Neural progenitor cell (in vitro differentiated cells): ENCODE measurements around the gene RUFY1. TPM values are rescaled to one million over a fixed set of nuclear protein-coding genes. Genes with fewer than 3 reads are reported as not detected.

Source experiments
- DNase-seq: peaks from one replicate; pipeline ENCODE4 v3.0.0-alpha.2; 2016; ENCODE audit warnings: low spot score
- H2AFZ ChIP-seq: fragments of 200-600 bp; sonication (generic); replicated peaks from 2 replicates; pipeline ENCODE4 v1.6.1; 2016; ENCODE audit warnings: antibody characterized with exemption
- H3F3A ChIP-seq: fragments of 200-600 bp; sonication (generic); 2 replicates; pipeline ENCODE4 v1.6.1; 2016; ENCODE audit warnings: antibody characterized with exemption, low read depth
- H3K27ac ChIP-seq: fragments of 200-600 bp; sonication (generic); 2 replicates; pipeline ENCODE4 v1.5.1; 2016; ENCODE audit warnings: mild to moderate bottlenecking
- H3K27me3 ChIP-seq: fragments of 200-600 bp; sonication (generic); 2 replicates; pipeline ENCODE4 v1.6.1; 2016; ENCODE audit warnings: mild to moderate bottlenecking, moderate library complexity
- H3K36me3 ChIP-seq: fragments of 200-600 bp; sonication (generic); 2 replicates; pipeline ENCODE4 v1.5.1; 2016
- H3K4me1 ChIP-seq: fragments of 200-600 bp; sonication (generic); 2 replicates; pipeline ENCODE4 v1.6.1; 2016; ENCODE audit warnings: mixed run types
- H3K4me2 ChIP-seq: fragments of 200-600 bp; sonication (generic); 2 replicates; pipeline ENCODE4 v1.6.1; 2016
- H3K4me3 ChIP-seq: fragments of 200-600 bp; sonication (generic); 2 replicates; pipeline ENCODE4 v1.5.1; 2016
- H3K79me2 ChIP-seq: fragments of 200-600 bp; sonication (generic); 2 replicates; pipeline ENCODE4 v1.6.1; 2016; ENCODE audit warnings: low read depth
- H3K9ac ChIP-seq: fragments of 200-600 bp; sonication (generic); 2 replicates; pipeline ENCODE4 v1.6.1; 2016
- H3K9me3 ChIP-seq: fragments of 200-600 bp; sonication (generic); 2 replicates; pipeline ENCODE4 v1.5.1; 2016; ENCODE audit warnings: low read depth
- H4K20me1 ChIP-seq: fragments of 200-600 bp; sonication (generic); 2 replicates; pipeline ENCODE4 v1.6.1; 2016; ENCODE audit warnings: low read depth
- H3K27ac Mint-ChIP-seq: 3 replicates; pipeline ENCODE4 v1.8.0; 2021; ENCODE audit warnings: mixed read lengths
- H3K27me3 Mint-ChIP-seq: 2 replicates; pipeline ENCODE4 v1.8.0; 2022; ENCODE audit warnings: low read depth, mild to moderate bottlenecking, inconsistent platforms, moderate library complexity, mixed read lengths; ENCODE audit not compliant: insufficient read depth
- H3K36me3 Mint-ChIP-seq: 3 replicates; pipeline ENCODE4 v1.8.0; 2021; ENCODE audit warnings: mixed read lengths
- H3K4me1 Mint-ChIP-seq: 3 replicates; pipeline ENCODE4 v1.8.0; 2021; ENCODE audit warnings: mixed read lengths
- H3K4me3 Mint-ChIP-seq: 3 replicates; pipeline ENCODE4 v1.8.0; 2021; ENCODE audit warnings: mild to moderate bottlenecking, moderate library complexity, mixed read lengths
- H3K9me3 Mint-ChIP-seq: 3 replicates; pipeline ENCODE4 v1.8.0; 2020; ENCODE audit warnings: mixed read lengths
- EZH2 ChIP-seq: fragments of 200-600 bp; sonication (generic); IDR thresholded peaks from 2 replicates; pipeline ENCODE4 v1.6.1; 2017; ENCODE audit warnings: antibody characterized with exemption, mild to moderate bottlenecking, moderate library complexity
- EZH2phosphoT487 ChIP-seq: fragments of 200-600 bp; sonication (generic); IDR thresholded peaks from 2 replicates; pipeline ENCODE4 v1.6.1; 2017; ENCODE audit warnings: antibody characterized with exemption
- total RNA-seq: library from RNA; depleted of rRNA; stranded (reverse); fragments of >200 nt; gene quantifications from 2 replicates; pipeline ENCODE4 v1.2.3, GENCODE V29; 2015; ENCODE audit warnings: low replicate concordance
- TF ChIP-seq, protein P1 (sequence below): fragments of 200-600 bp; sonication (generic); IDR thresholded peaks from 2 replicates; pipeline ENCODE4 v1.5.1; 2017; ENCODE audit warnings: antibody characterized with exemption, mild to moderate bottlenecking

RUFY1 gene
- total RNA-seq, 1 donor from 2014 or later = 45.8 TPM

DNA sequence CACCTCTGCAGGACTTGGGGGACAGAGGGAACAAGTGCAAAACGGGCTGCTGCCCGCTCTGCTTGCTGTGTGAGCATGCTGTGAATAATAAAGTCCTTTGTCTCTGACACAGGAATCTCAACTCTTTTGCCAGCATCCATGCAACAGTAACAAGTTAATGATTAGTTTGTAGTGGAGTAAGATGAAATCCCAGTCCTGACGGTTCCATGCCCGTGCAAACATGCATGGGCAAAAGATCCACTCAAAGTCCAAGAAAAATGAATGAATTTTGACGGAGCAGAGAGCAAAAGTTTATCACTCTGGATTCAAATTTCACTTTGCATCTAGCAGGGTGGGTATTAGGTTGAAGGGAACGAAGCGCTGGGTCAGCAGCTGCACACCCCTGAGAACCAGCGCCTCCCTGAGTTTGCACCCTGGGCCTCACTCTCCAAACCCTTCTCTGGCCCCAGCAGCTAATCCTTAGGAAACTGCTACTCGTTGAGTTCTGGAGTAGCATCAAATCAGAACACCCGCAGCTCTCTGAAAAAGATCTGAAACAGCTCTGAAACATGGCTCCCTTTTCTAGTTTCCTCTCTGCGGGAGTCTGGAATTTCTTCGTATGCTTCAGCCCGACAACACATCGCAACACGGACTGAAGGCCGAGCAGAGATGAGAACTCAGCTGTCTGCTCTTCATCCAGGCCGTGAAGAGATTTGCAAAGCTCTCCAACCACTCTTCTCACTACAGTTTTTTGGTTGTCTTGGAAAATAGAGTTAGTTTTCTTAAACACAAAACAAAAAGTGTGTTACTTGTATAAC is 45.6 kb upstream of the RUFY1 start:
- Histone ChIP-seq H3K9me3 (no peaks in the 10 kb centered on the region), H3F3A (no peaks in the 10 kb centered on the region), H3K27me3 (no peaks in the 10 kb centered on the region), H3K4me3 (no peak overlapping the region), H2AFZ (peak overlapping the region; percentile 33), H3K36me3 (no peaks in the 10 kb centered on the region), H3K4me1 (peaks cover 6% of the 10 kb centered on the region), H4K20me1 (no peaks in the 10 kb centered on the region), H3K27ac (no peak overlapping the region), H3K4me2 (no peak overlapping the region), H3K9ac (no peak overlapping the region), H3K79me2 (no peaks in the 10 kb centered on the region)
- peaks cover 5% of the 10 kb centered on the region for H3K9me3 Mint-ChIP-seq
- peaks cover 6% of the 10 kb centered on the region for H3K27me3 Mint-ChIP-seq
- no peak for DNase-seq
- H3K4me1 Mint-ChIP-seq = peaks cover 14% of the 10 kb centered on the region
- peak overlapping the region; percentile 77 for H3K27ac Mint-ChIP-seq
- no peak overlapping the region for H3K4me3 Mint-ChIP-seq
- H3K36me3 Mint-ChIP-seq = no peaks in the 10 kb centered on the region
- TF ChIP-seq, protein P1, sequence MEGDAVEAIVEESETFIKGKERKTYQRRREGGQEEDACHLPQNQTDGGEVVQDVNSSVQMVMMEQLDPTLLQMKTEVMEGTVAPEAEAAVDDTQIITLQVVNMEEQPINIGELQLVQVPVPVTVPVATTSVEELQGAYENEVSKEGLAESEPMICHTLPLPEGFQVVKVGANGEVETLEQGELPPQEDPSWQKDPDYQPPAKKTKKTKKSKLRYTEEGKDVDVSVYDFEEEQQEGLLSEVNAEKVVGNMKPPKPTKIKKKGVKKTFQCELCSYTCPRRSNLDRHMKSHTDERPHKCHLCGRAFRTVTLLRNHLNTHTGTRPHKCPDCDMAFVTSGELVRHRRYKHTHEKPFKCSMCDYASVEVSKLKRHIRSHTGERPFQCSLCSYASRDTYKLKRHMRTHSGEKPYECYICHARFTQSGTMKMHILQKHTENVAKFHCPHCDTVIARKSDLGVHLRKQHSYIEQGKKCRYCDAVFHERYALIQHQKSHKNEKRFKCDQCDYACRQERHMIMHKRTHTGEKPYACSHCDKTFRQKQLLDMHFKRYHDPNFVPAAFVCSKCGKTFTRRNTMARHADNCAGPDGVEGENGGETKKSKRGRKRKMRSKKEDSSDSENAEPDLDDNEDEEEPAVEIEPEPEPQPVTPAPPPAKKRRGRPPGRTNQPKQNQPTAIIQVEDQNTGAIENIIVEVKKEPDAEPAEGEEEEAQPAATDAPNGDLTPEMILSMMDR = no peak
- no peak for TF ChIP-seq EZH2phosphoT487
- no peak for TF ChIP-seq EZH2

DNA sequence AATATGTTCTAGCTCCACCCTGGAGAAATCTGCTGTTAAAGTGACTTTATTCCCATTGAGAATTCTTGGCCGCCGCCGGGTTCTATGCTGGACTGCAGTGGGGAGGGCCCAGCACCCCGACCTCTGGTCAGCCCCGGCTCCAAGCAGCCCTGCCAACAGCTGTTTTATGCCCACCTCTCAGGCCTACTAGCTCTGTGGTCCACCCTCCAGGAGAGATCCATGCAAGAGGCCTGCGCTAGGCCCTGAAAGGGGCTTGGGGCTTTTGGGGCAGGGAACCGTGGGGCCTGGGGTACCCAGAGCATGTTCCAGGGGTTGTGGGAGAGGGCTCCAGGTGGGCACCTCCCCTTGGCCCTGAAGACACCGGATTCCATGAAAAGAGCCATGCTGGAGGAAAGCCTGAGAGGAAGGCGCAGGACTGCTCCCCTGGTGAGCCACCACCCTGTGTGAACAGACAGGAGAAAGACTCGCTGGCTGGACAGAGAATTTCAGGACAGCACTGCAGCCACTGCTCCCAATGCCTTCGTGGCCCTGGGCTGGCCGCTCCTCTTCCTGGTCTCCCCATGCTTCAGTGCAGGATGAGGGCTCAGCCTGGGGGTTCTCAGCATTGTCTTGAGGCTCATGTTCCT is 44.6 kb upstream of the RUFY1 start:
- no peaks in the 10 kb centered on the region for H3K36me3 Mint-ChIP-seq
- Histone ChIP-seq H3K27me3 (no peaks in the 10 kb centered on the region), H4K20me1 (no peaks in the 10 kb centered on the region), H3K9ac (no peak overlapping the region), H3F3A (no peaks in the 10 kb centered on the region), H3K9me3 (no peaks in the 10 kb centered on the region), H3K79me2 (no peaks in the 10 kb centered on the region), H3K36me3 (no peaks in the 10 kb centered on the region), H3K4me2 (no peak overlapping the region), H3K4me3 (no peak overlapping the region), H3K4me1 (peaks cover 6% of the 10 kb centered on the region), H3K27ac (no peak overlapping the region), H2AFZ (peak overlapping the region; percentile 17)
- H3K4me3 Mint-ChIP-seq = no peak overlapping the region
- H3K4me1 Mint-ChIP-seq = peaks cover 14% of the 10 kb centered on the region
- peaks cover 4% of the 10 kb centered on the region for H3K27me3 Mint-ChIP-seq
- no peak overlapping the region for H3K27ac Mint-ChIP-seq
- TF ChIP-seq, protein P1 = no peak
- TF ChIP-seq EZH2 = no peak
- DNase-seq = no peak
- H3K9me3 Mint-ChIP-seq = no peaks in the 10 kb centered on the region

DNA sequence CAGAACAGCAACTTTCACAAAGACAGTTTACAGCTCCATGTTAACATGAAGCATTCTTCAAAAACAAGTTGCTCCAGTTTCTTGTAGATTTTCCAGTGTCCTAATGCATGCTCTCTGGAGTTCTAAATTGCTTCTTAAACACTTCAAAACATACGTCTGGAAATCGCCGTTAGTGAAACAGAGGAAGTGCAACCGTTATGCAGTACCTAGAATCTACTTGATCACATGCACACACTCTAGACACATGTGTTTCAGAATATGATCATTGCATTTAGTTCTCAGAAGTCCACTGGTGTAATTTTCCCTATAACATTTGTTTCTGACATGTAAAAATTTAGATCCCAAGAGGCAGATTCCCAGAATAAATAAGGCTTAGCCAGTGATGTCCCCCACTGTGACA is 41.1 kb upstream of the RUFY1 start:
- H3F3A ChIP-seq = no peaks in the 10 kb centered on the region
- H3K27me3 ChIP-seq = no peaks in the 10 kb centered on the region
- TF ChIP-seq EZH2phosphoT487 = no peak
- TF ChIP-seq, protein P1 = no peak
- no peak for TF ChIP-seq EZH2
- H3K36me3 ChIP-seq = no peaks in the 10 kb centered on the region
- peaks cover 16% of the 10 kb centered on the region for H3K4me1 Mint-ChIP-seq
- no peak overlapping the region for H3K9ac ChIP-seq
- H3K4me3 ChIP-seq = no peak overlapping the region
- H3K4me2 ChIP-seq = no peak overlapping the region
- H2AFZ ChIP-seq = no peak overlapping the region
- H3K4me1 ChIP-seq = peaks cover 6% of the 10 kb centered on the region
- no peak overlapping the region for H3K27ac ChIP-seq
- H3K27ac Mint-ChIP-seq = no peak overlapping the region
- H3K9me3 Mint-ChIP-seq = no peaks in the 10 kb centered on the region
- no peaks in the 10 kb centered on the region for H3K79me2 ChIP-seq
- H3K4me3 Mint-ChIP-seq = no peak overlapping the region
- no peak for DNase-seq
- H3K27me3 Mint-ChIP-seq = peaks cover 10% of the 10 kb centered on the region
- no peaks in the 10 kb centered on the region for H4K20me1 ChIP-seq
- no peaks in the 10 kb centered on the region for H3K36me3 Mint-ChIP-seq
- H3K9me3 ChIP-seq = no peaks in the 10 kb centered on the region
